PC-3 (cell line): ENCODE data around the gene APBB2.

Source experiments
- CTCF ChIP-seq: fragments of 300-600 bp; sonication (generic); conservative IDR thresholded peaks from 2 replicates; pipeline ENCODE4 v1.5.1; 2017; ENCODE audit warnings: antibody characterized with exemption, low read depth, mild to moderate bottlenecking, low read length
- EZH2 ChIP-seq: fragments of 300-600 bp; sonication (generic); IDR thresholded peaks from one replicate; pipeline ENCODE4 v1.6.1; 2017; ENCODE audit warnings: antibody characterized with exemption, mild to moderate bottlenecking, low read length; ENCODE audit not compliant: unreplicated experiment

- TF ChIP-seq CTCF (no peak), EZH2 (no peak)
Measured at GRCh38 chr4:41050116-41050515, 164.2 kb downstream of the APBB2 start.
